ENCODE results near the gene HIVEP3.

DNA sequence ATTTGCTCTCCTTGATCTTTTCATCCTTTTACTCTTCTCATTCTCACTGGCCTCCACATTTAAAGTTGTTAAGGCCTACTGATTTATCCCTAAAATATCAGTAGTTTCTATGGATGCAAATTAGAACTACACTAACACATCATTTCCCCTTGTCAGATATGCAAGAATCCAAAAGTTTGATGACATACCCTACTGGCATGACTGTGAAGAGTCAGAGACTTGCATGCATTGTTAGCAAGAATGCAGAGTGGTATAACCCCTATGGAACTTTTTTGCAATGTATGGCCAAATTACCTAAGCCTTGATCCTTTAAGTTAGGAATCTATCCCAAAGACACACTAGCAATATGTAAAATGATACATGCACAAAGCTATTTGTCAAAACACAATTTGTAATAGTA is 23.6 kb upstream of the HIVEP3 start:
- TF ChIP-seq POLR2AphosphoS5 (IDR thresholded peaks at IDR 0.05; ENCODE audit: borderline replicate concordance, low read depth, low read length) (no peak), EZH2 (IDR thresholded peaks at IDR 0.05) (no peak), FOXP2 (optimal IDR thresholded peaks at IDR 0.05; ENCODE audit: control extremely low read depth, extremely low read length, insufficient read depth) (no peak)
